ELR (cell line): ENCODE data around the gene OR2AG1.
"Not testable (repeated sequence)": the region's sequence is repeated elsewhere in the genome, so short reads cannot be mapped to it uniquely, and the experiment has no call there.

Experiments used
- DNase-seq: peaks from one replicate; pipeline ENCODE4 v3.0.0-alpha.2; 2015; ENCODE audit warnings: low read depth

Gene OR2AG1

DNA sequence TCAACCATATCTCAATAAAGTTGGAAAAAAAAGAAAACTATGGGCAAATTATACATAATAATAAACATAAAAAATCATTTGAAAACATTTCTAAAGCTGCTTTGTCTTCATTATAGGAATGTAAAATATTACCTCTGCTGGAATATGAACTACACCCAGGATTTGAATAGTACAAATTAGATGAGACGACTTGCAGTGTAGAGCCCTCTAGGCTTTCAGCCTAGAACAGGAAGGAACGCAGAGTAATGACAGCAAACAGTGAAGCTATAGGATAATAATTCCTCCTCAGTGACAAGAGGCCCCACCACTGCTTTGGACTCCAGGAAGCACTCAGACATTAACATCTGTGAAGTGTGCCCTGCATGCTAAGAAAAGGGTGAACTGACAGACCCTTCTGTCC is 7.7 kb downstream of the OR2AG1 start:
- no peak for DNase-seq

DNA sequence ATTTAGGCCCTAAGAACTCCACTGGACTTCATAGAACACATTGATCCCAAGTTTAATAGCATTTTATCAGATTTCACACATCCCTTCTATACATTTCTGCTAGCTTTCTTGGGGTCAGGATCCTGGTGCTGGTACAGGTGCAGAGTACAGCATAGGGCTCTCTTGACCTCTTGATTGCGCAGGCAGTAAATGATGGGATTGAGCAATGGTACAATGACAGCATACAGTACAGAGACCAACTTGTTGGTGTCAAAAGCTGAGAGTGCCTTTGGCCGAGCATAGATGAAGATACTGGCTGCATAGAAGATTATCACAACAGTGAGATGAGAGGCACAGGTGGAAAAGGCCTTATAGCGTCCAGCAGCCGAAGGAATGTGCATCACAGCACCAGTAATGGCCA is 11.8 kb downstream of the OR2AG1 start:
- DNase-seq, result no peak

DNA sequence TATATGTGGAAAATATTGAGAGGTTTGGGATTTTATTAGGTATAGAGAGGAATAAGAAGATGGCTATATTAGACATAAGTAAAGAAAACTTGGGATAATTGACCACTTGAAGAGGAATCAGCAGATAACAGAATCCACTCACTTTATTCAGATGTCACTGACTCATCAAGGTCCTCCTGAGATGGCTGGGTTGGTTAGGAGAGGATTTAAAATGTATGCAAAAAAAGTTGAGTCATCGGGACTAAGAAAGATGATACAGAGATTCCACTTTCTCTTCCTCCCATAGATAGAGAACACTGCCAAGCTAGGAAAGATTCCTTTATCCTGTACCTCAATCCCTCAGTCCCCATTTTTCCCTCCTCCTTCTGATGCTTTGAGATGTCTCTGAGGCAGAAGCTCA is 16.6 kb downstream of the OR2AG1 start, which contains the start of gene OR6A2:
Gene OR6A2, minus strand, starts transcription at position 288 of the 400 bp plus-strand sequence. CDS start 3,981 bp downstream, outside the sequence.
- DNase-seq, result peak; percentile 72

DNA sequence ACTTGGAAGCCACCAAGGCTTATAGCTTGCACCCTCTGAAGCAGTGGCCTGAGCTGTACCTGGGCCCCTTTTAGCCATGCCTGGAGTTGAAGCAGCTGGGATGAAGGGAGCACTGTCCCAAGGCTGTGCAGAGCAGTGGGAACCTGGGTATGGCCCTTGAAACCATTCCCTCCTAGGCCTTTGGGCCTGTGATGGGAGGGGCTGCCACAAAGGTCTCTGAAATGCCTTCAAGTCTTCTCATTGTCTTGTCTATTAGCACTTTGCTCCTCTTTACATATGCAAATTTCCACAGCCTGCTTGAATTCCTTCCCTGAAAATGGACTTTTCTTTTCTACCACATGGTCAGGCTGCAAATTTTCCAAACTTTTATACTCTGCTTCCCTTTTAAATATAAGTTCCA is 18.3 kb downstream of the OR2AG1 start:
- not testable (repeated sequence) for DNase-seq

DNA sequence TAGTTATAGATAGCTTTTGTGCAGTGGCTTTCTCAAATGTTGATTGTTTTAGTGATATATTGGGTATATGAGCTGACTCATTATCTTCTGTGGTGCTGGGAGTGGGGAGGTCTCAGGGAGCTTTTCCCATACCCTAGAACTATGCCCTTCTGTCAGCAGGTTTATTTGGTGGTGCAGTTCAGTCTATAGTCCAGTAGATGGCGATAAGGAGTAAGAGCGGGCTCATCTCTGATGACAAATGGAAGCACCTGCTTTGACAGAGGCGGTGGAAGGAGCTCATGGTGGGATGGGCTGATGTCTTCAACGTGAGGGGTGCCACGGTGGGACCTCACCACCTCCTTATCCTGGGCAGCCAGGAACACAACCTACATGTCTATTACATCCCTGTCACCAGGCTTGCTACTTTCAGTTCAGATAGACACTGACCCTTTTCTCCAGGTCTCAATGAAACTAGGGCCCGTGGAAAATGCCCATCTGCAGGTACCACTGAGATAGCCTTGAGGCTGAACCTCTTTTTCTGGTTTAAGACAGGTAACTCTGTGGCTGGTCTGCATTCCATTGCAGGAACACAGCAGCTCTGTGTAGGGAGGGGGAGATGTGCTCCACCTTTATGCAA is 29.7 kb downstream of the OR2AG1 start:
- peak; percentile 61 for DNase-seq

DNA sequence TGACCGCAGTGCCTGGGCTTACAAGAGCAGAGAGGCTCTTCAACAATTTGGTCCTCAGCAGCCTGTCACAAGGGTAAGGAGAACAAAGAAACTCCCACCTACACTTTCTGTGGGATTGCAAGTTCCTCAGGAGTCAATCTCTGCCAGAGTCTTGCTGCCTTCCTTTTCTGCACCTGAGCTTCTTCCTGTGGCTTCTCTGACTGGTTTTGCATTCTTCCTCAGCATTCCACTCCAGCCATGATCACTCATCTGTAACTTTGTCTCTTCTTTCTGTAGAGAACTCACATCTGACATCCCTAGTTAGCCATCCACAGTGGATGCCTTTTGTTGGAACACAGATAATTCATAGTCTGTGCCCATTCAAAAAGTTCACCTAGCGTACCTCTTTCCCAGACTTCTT is 30.8 kb downstream of the OR2AG1 start:
- DNase-seq, result no peak

DNA sequence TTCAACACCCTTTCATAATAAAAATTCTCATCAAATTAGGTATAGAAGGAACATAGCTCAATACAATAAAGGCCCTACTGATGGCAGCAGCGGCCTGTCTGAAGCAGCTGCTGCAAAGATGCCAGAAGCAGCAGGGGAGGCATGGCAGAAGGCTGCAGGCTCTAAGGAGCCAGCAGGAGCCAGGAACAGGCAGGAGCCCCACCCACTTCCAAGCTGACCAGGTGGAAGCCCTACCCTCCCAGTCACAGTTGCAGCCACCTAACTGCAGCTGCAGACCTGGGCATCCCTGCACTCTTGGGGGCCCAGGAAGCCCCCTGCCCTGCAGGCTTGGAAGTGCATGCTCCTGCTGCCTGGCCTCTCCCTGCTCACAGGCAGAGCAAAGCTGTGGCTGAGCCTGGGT is 34.9 kb downstream of the OR2AG1 start:
- peak; percentile 12 for DNase-seq

DNA sequence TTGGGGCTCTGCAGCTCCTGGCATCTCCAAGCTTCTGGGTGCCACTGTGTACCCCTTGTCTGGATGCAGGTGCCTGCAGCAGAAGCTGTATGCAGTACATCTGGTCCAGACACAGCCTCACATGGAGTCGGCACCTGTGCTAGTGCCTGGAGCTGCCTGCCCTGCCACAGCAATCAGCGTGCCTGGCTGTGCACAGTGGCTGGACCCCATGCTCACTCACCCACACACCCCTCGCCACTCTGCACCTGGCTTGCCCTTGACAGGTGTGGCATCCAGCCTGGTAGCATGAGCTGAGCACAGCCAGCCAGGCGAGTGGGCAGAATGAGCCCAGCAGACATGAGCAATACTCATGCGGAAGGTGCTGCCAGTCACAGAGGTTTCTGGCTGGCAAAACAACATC is 36.1 kb downstream of the OR2AG1 start:
- no peak for DNase-seq

DNA sequence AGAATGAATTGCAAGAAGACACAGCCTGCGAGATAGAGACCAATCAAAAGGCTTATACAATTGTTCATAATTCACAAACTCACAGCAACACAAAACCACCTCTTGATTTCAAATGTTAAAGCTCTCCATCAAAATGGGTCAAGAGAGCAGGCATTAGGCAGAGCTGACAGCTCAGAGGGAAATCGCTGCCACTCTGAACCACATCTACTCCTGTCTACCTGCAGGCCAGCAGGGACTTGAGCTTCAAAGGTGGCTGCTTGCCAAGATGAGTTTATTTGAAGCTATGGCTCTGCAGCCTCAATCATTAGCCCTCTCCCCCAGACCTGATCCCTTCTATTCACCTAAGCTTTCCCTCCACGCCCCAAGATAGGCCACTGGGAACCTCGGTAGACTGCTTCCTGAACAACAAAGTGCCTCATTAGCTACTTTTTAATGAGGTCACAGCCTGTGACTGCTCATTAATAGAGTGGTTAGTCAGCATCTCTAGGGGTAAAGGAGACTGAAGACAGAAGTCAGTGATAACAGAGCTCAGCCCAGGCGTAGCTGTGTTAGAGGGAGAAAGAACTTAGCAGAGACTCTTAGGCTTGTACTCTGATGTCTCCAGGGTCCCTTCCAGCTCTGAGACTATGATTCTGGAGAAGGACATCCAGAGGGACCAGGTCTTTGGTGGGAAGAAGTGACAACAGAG is 41.5 kb downstream of the OR2AG1 start:
- no peak for DNase-seq

DNA sequence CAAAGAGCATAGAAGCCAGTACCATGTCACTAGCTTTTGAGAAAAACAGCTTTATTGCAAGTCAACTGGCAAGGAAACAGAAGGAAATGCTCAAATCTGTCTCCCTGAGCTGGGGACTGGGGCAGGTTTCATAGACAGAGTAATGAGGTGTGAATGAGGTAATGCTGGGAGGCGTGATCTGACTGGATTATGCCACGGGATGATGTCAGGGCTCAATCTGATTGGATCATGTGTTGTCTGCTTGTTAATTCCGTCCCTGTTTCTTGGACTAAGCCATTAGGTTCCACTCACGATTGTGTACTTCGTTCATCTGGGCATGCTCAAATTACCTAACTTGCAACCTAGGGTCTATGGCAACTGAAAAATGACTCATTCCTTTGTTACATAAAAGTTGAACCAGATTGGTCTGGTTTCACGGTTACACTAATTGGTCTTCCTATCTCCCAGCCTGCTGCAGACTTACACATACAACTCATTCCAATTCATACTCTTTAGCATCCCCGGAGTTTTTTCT is 42.5 kb downstream of the OR2AG1 start:
- DNase-seq, result no peak

DNA sequence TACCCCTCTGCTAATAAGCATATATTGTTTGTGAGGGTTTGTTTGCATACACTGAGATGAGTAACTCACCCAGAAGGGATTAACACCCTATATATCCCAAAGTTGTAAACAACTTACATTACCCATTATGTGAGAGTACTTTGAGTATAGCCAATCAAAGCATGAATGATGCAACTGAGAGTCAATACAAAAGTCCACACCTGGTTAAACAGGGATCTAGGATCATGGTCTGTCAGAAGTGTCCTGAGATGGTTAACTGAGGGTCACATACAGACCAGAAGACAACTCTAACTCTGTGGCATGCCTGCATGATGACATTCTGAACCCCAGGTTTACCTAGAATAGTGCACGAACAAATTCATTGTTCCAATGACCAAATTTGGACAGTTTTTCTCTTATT is 45.3 kb downstream of the OR2AG1 start:
- DNase-seq, result no peak

DNA sequence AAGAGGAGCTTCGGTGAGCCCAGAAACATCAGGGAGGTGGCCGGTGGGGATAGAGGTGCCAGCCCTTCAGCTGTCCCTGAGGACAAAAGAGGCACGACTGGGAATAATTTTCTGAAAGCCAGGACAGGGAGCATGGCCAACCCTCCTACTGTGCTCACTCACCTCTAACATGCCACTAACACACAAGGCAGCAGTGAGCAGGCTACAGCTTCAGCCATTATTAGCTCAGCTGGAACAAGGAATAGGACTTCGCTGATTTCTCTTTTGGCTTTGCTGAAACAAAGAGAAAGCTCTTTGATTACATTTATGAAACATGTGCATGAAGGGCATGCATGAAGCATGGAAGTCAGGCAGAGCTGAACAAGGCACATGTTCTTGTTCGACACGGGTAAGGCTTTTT is 50.5 kb downstream of the OR2AG1 start:
- no peak for DNase-seq

DNA sequence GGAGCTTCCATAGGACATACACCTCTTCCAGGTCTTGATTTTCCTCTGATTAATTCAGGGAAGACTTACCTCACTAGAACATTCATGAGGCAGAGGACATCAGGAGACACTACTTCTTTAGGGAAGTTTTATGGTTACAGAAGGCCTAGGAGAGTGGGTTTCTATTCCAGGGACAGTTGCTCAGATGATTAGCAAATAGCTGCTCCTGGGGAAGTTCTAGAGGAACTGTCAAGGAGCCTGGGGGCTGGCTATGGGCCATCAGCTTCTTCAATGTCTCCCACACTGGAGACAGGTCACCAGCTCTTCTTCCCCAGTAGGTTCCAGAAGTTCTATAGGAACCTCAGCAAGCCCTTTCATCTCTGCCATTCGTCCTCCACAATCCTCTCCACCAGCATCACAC is 51.2 kb downstream of the OR2AG1 start:
- DNase-seq, result no peak
